K562 (cell line): ENCODE data around the gene HSDL2. TPM values are rescaled to one million over a fixed set of nuclear protein-coding genes. Genes with fewer than 3 reads are reported as not detected.
A peak's percentile ranks its signal among the peaks of the same experiment; 100 is the strongest.

ENCODE experiments used
- ATAC-seq: fragments of 200-7000 bp; cut with Tn5 transposase; 3 replicates; pipeline ENCODE4 v1.9.1; 2020; ENCODE audit warnings: moderate library complexity
- BruUV-seq: library from RNA; stranded (reverse); fragments of 400-500 nt; replicated peaks from 2 replicates; lab custom pipeline; 2021; lab: Mats Ljungman, UMichigan
- CTCF ChIA-PET: fragments of 300-600 bp; formaldehyde crosslinking; extraction: SDS; loops from one replicate; lab custom pipeline; 2021; ENCODE audit warnings: low intra/inter-chr PET ratio; lab: Yijun Ruan, JAX
- POLR2A ChIA-PET: fragments of 300-600, 350-650 bp; sonication (Branson Sonifier 250); formaldehyde crosslinking; extraction: SDS; loops from one replicate; lab custom pipeline; 2021; ENCODE audit warnings: antibody characterized with exemption, inconsistent platforms; lab: Yijun Ruan, JAX
- DNase-seq, 4 experiments: peaks; one replicate each; pipeline versions ENCODE4 v3.0.0 to v3.0.0-alpha.2; 2011 to 2018; ENCODE audit warnings: low spot score in 3 of 4, mixed read lengths in 3 of 4; ENCODE audit errors: extremely low read depth in 1 of 4
- FAIRE-seq: peaks from 2 replicates; lab custom pipeline; 2011; peaks lifted over from hg19 to GRCh38; lab: Jason Lieb, UNC
- H2AFZ ChIP-seq: 2 replicates; pipeline ENCODE4 v1.6.0; 2011; ENCODE audit warnings: low read depth, low read length, control low read depth, inconsistent platforms
- H3K27ac ChIP-seq: fragments of 200-600 bp; 3 replicates; pipeline ENCODE4 v1.8.0; 2011; ENCODE audit warnings: low read depth, mild to moderate bottlenecking, control low read depth, inconsistent platforms, low read length, moderate library complexity, mixed read lengths; ENCODE audit errors: extremely low read depth
- H3K27me3 ChIP-seq, 2 experiments: fragments of 300-600 bp in 1 of 2; 2 replicates in 1 of 2; 3 replicates in 1 of 2; pipeline versions ENCODE4 v1.6.0 to v1.8.0; 2011; ENCODE audit warnings: inconsistent platforms in 2 of 2, low read length in 2 of 2, mild to moderate bottlenecking in 1 of 2, mixed read lengths in 1 of 2, moderate library complexity in 1 of 2; ENCODE audit not compliant: control insufficient read depth in 2 of 2, insufficient read depth in 2 of 2
- H3K36me3 ChIP-seq: fragments of 300-600 bp; 3 replicates; pipeline ENCODE4 v1.8.0; 2011; ENCODE audit warnings: mild to moderate bottlenecking, low read length, inconsistent platforms; ENCODE audit not compliant: control insufficient read depth, insufficient read depth
- H3K4me1 ChIP-seq, 2 experiments: fragments of 200-600 bp in 1 of 2; replicated peaks in 1 of 2; 2 replicates in 1 of 2; 3 replicates in 1 of 2; pipeline versions ENCODE4 v1.5.1 to v1.8.0; 2011; ENCODE audit warnings: inconsistent platforms in 2 of 2, low read length in 2 of 2, mild to moderate bottlenecking in 1 of 2, mixed read lengths in 1 of 2, moderate library complexity in 1 of 2; ENCODE audit not compliant: control insufficient read depth in 2 of 2, insufficient read depth in 2 of 2
- H3K4me2 ChIP-seq: 2 replicates; pipeline ENCODE4 v1.6.1; 2011; ENCODE audit warnings: low read length, control low read depth, inconsistent platforms, mixed read lengths; ENCODE audit not compliant: insufficient read depth
- H3K4me3 ChIP-seq: fragments of 200-600 bp; sonication (generic), shearing (Covaris generic); 2 replicates; pipeline ENCODE4 v1.5.1; 2016; ENCODE audit warnings: control low read depth, inconsistent platforms
- H3K79me2 ChIP-seq: fragments of 200-600 bp; 3 replicates; pipeline ENCODE4 v1.8.0; 2011; ENCODE audit warnings: low read length, inconsistent platforms; ENCODE audit not compliant: control insufficient read depth, insufficient read depth
- H3K9ac ChIP-seq, 2 experiments: 2 replicates each; pipeline versions ENCODE4 v1.6.0 to v1.6.1; 2011; ENCODE audit warnings: low read depth in 2 of 2, low read length in 2 of 2, control low read depth in 1 of 2, inconsistent platforms in 1 of 2, mild to moderate bottlenecking in 1 of 2, mixed read lengths in 1 of 2; ENCODE audit not compliant: insufficient read depth in 1 of 2
- H3K9me1 ChIP-seq: one replicate; pipeline ENCODE4 v1.6.0; 2011; ENCODE audit warnings: inconsistent platforms, mild to moderate bottlenecking, low read length, moderate library complexity; ENCODE audit not compliant: control insufficient read depth, insufficient read depth
- H3K9me3 ChIP-seq: replicated peaks from 2 replicates; pipeline ENCODE4 v1.5.1; 2011; ENCODE audit warnings: low read depth, low read length, inconsistent platforms; ENCODE audit not compliant: control insufficient read depth, insufficient read depth
- H4K20me1 ChIP-seq: replicated peaks from 2 replicates; pipeline ENCODE4 v1.6.1; 2011; ENCODE audit warnings: low read length, inconsistent platforms, mixed read lengths; ENCODE audit not compliant: control insufficient read depth, insufficient read depth
- CREB3L1 ChIP-seq: fragments of 450-650 bp; IDR thresholded peaks from 2 replicates; pipeline ENCODE4 v1.6.1; 2014; ENCODE audit warnings: low read depth, mild to moderate bottlenecking, moderate library complexity, borderline replicate concordance
- CREM ChIP-seq: IDR thresholded peaks from 2 replicates; pipeline ENCODE4 v1.6.1; 2014; ENCODE audit warnings: antibody characterized with exemption, low read depth
- FOXM1 ChIP-seq, 2 experiments: fragments of 450-650 bp in 1 of 2; sonication (generic) in 1 of 2; formaldehyde crosslinking in 1 of 2; IDR thresholded peaks; 2 replicates each; pipeline versions ENCODE4 v1.6.1 to v1.9.0; 2017 to 2022; ENCODE audit warnings: low read depth in 2 of 2, mild to moderate bottlenecking in 2 of 2, missing genetic modification reagents in 1 of 2, moderate library complexity in 1 of 2
- ID3 ChIP-seq, 2 experiments: fragments of 250-450 bp in 1 of 2; fragments of 450-650 bp in 1 of 2; sonication (Bioruptor Pico) in 1 of 2; IDR thresholded peaks; 2 replicates each; pipeline versions ENCODE4 v1.6.1 to v1.8.0; 2016 to 2021; ENCODE audit warnings: mild to moderate bottlenecking in 2 of 2, moderate library complexity in 2 of 2, missing compliant biosample characterization in 1 of 2, missing genetic modification characterization in 1 of 2
- LCOR ChIP-seq: sonication (generic); formaldehyde crosslinking; IDR thresholded peaks from 2 replicates; pipeline ENCODE4 v1.8.0; 2022; ENCODE audit warnings: mild to moderate bottlenecking, missing genetic modification reagents
- RBFOX2 ChIP-seq: fragments of 200-400 bp; formaldehyde crosslinking; IDR thresholded peaks from 2 replicates; pipeline ENCODE4 v1.6.1; 2017; ENCODE audit warnings: low read depth, mild to moderate bottlenecking, low read length, moderate library complexity
- STAG1 ChIP-seq: sonication (generic); formaldehyde crosslinking; IDR thresholded peaks from 2 replicates; pipeline ENCODE4 v1.5.0; 2020; ENCODE audit warnings: missing genetic modification reagents, borderline replicate concordance
- ZMIZ1 ChIP-seq, 2 experiments: fragments of 150-350 bp in 1 of 2; IDR thresholded peaks; 2 replicates each; pipeline ENCODE4 v1.6.1; 2012 to 2016; ENCODE audit warnings: low read depth in 2 of 2, low read length in 2 of 2, mild to moderate bottlenecking in 1 of 2, moderate library complexity in 1 of 2
- WGBS: fragments of 100-300 bp; shearing (Covaris generic); methylation state at CpG from one replicate; pipeline ENCODE4 v1.1.6; 2016; ENCODE audit warnings: low coverage, mixed read lengths; ENCODE audit not compliant: insufficient coverage; ENCODE audit errors: missing lambda C conversion rate; 5-methylcytosine and 5-hydroxymethylcytosine counted together
- in situ Hi-C: fragments of 300-500 bp; cut with MboI; formaldehyde crosslinking; loops from 4 replicates; pipeline ENCODE4 v1.15.0; 2018; ENCODE audit warnings: inconsistent platforms, mixed read lengths
- intact Hi-C: fragments of 100-400 bp; cut with micrococcal nuclease; formaldehyde crosslinking; loops from 2 replicates; pipeline ENCODE4 v1.14.2; 2022
- polyA plus RNA-seq, 8 experiments: library from polyadenylated mRNA; depleted of rRNA in 4 of 8; stranded (reverse) in 5 of 8; unstranded in 3 of 8; fragments of >200 nt; fragmentation: Nextera tagmentation in 2 of 8; fragmentation: Illumina TruSeq in 1 of 8; extraction: Ambion mirVana in 2 of 8; extraction: Trizol in 1 of 8; gene quantifications; 2 replicates each; pipeline versions ENCODE4 v1.2.1 to v1.2.3, GENCODE V29; 2011 to 2014; ENCODE audit warnings: inconsistent platforms in 1 of 8, missing spikeins in 1 of 8
- total RNA-seq, 7 experiments: library from RNA; depleted of rRNA in 6 of 7; stranded (reverse); fragments of >200 nt in 6 of 7; fragmentation: Illumina TruSeq in 2 of 7; extraction: Trizol in 2 of 7; gene quantifications; 2 replicates each; pipeline versions ENCODE4 v1.2.1 to v1.2.3, GENCODE V29; 2011 to 2021; ENCODE audit warnings: low replicate concordance in 1 of 7
- TF ChIP-seq, protein P1 (sequence below): fragments of 250-450 bp; sonication (Bioruptor Pico); IDR thresholded peaks from 2 replicates; pipeline ENCODE4 v1.4.0; 2020

HSDL2 gene
- total and polyA plus RNA-seq, 9 of the 15 experiments (the other 6 are each of a cell fraction or from before 2014, with no cell fraction given), result 22.8 to 74.1 (median 35.6) TPM

- in situ Hi-C loops (no loop called here), intact Hi-C loops (no loop called here)
- no peaks in the 10 kb centered on the region for H3K9me1 ChIP-seq
- H3K36me3 ChIP-seq, result peaks cover 9% of the 10 kb centered on the region
- H3K4me2 ChIP-seq, result no peak overlapping the region
- no peaks in the 10 kb centered on the region for H4K20me1 ChIP-seq
- H3K9ac ChIP-seq, result no peak overlapping the region; a peak in 1 of 4 replicates
- BruUV-seq, result no TSS peak
- H3K4me1 ChIP-seq, result peaks cover 0 to 4% of the 10 kb centered on the region in 2 experiments; a peak in 2 of 5 replicates
- ChIA-PET POLR2A (no interaction called here), CTCF (no interaction called here)
- no peak overlapping the region for H2AFZ ChIP-seq
- no peaks in the 10 kb centered on the region for H3K79me2 ChIP-seq
- no peaks in the 10 kb centered on the region for H3K9me3 ChIP-seq
- DNase-seq, result no peak
- peak; percentile 70 for ATAC-seq
- peak; percentile 48 for FAIRE-seq
- no peak overlapping the region for H3K4me3 ChIP-seq
- no peaks in the 10 kb centered on the region for H3K27me3 ChIP-seq
- WGBS, result 60% methylated on average over 6 of the region's 6 CpGs
- no peak overlapping the region for H3K27ac ChIP-seq
- TF ChIP-seq CREB3L1, result no peak
- TF ChIP-seq RBFOX2, result no peak
- no peak for TF ChIP-seq STAG1
- no peak for TF ChIP-seq ID3 (CRISPR knock-in tag; IDR thresholded peaks at IDR 0.05)
- TF ChIP-seq ID3 (tag; IDR thresholded peaks at IDR 0.05), result peak; percentile 50; the same call in 1 of the 2 replicates
- TF ChIP-seq ZMIZ1 (IDR thresholded peaks at IDR 0.05; ENCODE audit: low read depth in 2 of 2, low read length in 2 of 2), result no peak
- no peak for TF ChIP-seq FOXM1 (IDR thresholded peaks at IDR 0.05; ENCODE audit: low read depth)
- TF ChIP-seq FOXM1 (CRISPR knock-in tag; IDR thresholded peaks at IDR 0.05; ENCODE audit: low read depth), result no peak
- no peak for TF ChIP-seq LCOR
- TF ChIP-seq CREM, result no peak
- TF ChIP-seq, protein P1, sequence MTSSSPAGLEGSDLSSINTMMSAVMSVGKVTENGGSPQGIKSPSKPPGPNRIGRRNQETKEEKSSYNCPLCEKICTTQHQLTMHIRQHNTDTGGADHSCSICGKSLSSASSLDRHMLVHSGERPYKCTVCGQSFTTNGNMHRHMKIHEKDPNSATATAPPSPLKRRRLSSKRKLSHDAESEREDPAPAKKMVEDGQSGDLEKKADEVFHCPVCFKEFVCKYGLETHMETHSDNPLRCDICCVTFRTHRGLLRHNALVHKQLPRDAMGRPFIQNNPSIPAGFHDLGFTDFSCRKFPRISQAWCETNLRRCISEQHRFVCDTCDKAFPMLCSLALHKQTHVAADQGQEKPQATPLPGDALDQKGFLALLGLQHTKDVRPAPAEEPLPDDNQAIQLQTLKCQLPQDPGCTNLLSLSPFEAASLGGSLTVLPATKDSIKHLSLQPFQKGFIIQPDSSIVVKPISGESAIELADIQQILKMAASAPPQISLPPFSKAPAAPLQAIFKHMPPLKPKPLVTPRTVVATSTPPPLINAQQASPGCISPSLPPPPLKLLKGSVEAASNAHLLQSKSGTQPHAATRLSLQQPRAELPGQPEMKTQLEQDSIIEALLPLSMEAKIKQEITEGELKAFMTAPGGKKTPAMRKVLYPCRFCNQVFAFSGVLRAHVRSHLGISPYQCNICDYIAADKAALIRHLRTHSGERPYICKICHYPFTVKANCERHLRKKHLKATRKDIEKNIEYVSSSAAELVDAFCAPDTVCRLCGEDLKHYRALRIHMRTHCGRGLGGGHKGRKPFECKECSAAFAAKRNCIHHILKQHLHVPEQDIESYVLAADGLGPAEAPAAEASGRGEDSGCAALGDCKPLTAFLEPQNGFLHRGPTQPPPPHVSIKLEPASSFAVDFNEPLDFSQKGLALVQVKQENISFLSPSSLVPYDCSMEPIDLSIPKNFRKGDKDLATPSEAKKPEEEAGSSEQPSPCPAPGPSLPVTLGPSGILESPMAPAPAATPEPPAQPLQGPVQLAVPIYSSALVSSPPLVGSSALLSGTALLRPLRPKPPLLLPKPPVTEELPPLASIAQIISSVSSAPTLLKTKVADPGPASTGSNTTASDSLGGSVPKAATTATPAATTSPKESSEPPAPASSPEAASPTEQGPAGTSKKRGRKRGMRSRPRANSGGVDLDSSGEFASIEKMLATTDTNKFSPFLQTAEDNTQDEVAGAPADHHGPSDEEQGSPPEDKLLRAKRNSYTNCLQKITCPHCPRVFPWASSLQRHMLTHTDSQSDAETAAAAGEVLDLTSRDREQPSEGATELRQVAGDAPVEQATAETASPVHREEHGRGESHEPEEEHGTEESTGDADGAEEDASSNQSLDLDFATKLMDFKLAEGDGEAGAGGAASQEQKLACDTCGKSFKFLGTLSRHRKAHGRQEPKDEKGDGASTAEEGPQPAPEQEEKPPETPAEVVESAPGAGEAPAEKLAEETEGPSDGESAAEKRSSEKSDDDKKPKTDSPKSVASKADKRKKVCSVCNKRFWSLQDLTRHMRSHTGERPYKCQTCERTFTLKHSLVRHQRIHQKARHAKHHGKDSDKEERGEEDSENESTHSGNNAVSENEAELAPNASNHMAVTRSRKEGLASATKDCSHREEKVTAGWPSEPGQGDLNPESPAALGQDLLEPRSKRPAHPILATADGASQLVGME, result no peak
Observed at GRCh38 chr9:112430006-112430522, 50.2 kb downstream of the HSDL2 start.
